ENCODE results near the gene CHST11. TPM values are rescaled to one million over a fixed set of nuclear protein-coding genes. Genes with fewer than 3 reads are reported as not detected.

CHST11 gene
- total and polyA plus RNA-seq, 9 of the 15 experiments (the other 6 are each of a cell fraction or from before 2014, with no cell fraction given), result 2.3 to 38.7 (median 15.0) TPM

DNA sequence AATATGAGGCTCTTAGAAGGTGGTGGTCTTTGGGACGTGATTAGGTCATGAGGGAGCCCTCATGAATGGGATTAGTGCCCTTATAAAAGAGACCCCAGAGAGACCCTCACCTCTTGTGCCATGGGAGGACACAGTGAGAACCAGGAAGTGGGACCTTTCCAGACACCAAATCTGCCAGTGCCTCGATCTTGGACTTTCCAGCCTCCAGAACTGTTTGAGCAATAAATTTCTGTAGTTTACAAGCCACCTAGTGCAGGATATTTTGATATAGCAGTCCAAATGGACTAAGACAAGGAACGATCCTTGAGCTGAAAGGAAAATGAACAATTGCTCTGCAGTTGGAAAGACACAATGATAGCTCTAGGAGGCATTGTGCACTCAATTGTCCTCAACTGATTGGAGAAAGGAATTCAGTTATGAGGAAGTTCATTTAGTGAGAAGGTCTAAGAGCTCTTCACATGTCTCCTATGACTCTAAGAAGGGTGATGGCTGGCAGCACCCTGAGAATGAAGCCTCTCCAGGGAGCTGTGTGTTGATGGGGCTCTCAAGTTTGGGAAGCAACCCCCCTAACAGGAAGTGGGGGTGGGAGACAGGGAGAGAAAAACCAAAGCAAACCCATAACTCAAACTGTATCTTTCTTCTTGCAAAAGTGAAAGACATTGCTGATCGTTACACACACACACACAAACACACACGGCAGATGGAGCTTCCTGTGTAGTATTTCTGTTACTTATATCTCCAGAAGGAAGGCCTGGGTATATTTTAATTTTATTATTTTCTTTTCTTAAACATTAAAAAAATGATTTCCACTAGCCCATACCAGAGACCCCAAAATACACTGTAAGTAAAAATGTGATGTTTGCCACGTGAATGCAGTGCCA, 21.0 kb downstream of the CHST11 start:
- CTCF ChIA-PET (ENCODE audit: low intra/inter-chr PET ratio), result no interaction called here
- in situ Hi-C loops (cut with MboI), result no loop called here
- FAIRE-seq (peak; percentile 64), DNase-seq (ENCODE audit: extremely low read depth in 1 of 4, low spot score in 3 of 4) (no peak), ATAC-seq (peak; percentile 53)
- POLR2A ChIA-PET, result interaction anchor here (0.6 to 2.7 kb wide), 8 partner anchors 9 to 66 kb away, joined by 3 to 13 read pairs (median 4); partner anchors contain the start of gene CHST11
- Histone ChIP-seq H3K27me3 (ENCODE audit: control insufficient read depth in 2 of 2, insufficient read depth in 2 of 2, low read length in 2 of 2) (no peaks in the 10 kb centered on the region), H3K4me1 (replicated peaks in 1 of 2; ENCODE audit: control insufficient read depth in 2 of 2, insufficient read depth in 2 of 2, low read length in 2 of 2) (peaks cover 10 to 38% of the 10 kb centered on the region in 2 experiments), H2AFZ (ENCODE audit: low read depth, low read length) (peak overlapping the region; percentile 66), H3K9me3 (replicated peaks; ENCODE audit: control insufficient read depth, insufficient read depth, low read depth, low read length) (no peaks in the 10 kb centered on the region), H3K4me2 (ENCODE audit: insufficient read depth, low read length) (peak overlapping the region; percentile 67), H3K36me3 (ENCODE audit: control insufficient read depth, insufficient read depth, low read length) (peaks cover 12% of the 10 kb centered on the region; the same call in 2 of the 3 replicates), H3K79me2 (ENCODE audit: control insufficient read depth, insufficient read depth, low read length) (peaks cover 89% of the 10 kb centered on the region), H3K9ac (ENCODE audit: insufficient read depth in 1 of 2, low read depth in 2 of 2, low read length in 2 of 2) (peak overlapping the region; percentile 28 to 52; a peak in 3 of 4 replicates), H3K27ac (ENCODE audit: extremely low read depth, low read depth, low read length) (peak overlapping the region; percentile 68), H3K4me3 (no peak overlapping the region), H4K20me1 (replicated peaks; ENCODE audit: control insufficient read depth, insufficient read depth, low read length) (no peaks in the 10 kb centered on the region), H3K9me1 (ENCODE audit: control insufficient read depth, insufficient read depth, low read length) (no peaks in the 10 kb centered on the region)
- intact Hi-C loops (cut with micrococcal nuclease), result no loop called here
- 33% methylated on average over 6 of the region's 6 CpGs for WGBS (ENCODE audit: insufficient coverage, low coverage, missing lambda C conversion rate)
- BruUV-seq (replicated peaks), result no TSS peak
- TF ChIP-seq CTBP1 (IDR thresholded peaks at IDR 0.05; ENCODE audit: borderline replicate concordance) (peak; percentile 16; the same call in 1 of the 2 replicates), SMAD4 (CRISPR knock-in tag; conservative IDR thresholded peaks at IDR 0.05) (0 out of 2 replicates have a peak, but pooled peaks have one; percentile 13), BRF1 (IDR thresholded peaks at IDR 0.05; ENCODE audit: borderline replicate concordance, extremely low read depth, insufficient read length) (no peak), L3MBTL2 (IDR thresholded peaks at IDR 0.05) (peak; percentile 46; the same call in 1 of the 2 replicates), ZNF445 (CRISPR knock-in tag; IDR thresholded peaks at IDR 0.05; ENCODE audit: low read depth) (no peak), NFRKB (IDR thresholded peaks at IDR 0.05; ENCODE audit: low read depth) (no peak)
- TF ChIP-seq, protein P1, sequence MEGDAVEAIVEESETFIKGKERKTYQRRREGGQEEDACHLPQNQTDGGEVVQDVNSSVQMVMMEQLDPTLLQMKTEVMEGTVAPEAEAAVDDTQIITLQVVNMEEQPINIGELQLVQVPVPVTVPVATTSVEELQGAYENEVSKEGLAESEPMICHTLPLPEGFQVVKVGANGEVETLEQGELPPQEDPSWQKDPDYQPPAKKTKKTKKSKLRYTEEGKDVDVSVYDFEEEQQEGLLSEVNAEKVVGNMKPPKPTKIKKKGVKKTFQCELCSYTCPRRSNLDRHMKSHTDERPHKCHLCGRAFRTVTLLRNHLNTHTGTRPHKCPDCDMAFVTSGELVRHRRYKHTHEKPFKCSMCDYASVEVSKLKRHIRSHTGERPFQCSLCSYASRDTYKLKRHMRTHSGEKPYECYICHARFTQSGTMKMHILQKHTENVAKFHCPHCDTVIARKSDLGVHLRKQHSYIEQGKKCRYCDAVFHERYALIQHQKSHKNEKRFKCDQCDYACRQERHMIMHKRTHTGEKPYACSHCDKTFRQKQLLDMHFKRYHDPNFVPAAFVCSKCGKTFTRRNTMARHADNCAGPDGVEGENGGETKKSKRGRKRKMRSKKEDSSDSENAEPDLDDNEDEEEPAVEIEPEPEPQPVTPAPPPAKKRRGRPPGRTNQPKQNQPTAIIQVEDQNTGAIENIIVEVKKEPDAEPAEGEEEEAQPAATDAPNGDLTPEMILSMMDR (IDR thresholded peaks at IDR 0.05 in 2 of 3, conservative IDR thresholded peaks at IDR 0.05 in 1 of 3; ENCODE audit: insufficient read depth in 2 of 3, low read depth in 1 of 3, low read length in 3 of 3), result peak in 1 of 3 experiments; percentile 32; a peak in 2 of 6 replicates
- TF ChIP-seq, protein P2, sequence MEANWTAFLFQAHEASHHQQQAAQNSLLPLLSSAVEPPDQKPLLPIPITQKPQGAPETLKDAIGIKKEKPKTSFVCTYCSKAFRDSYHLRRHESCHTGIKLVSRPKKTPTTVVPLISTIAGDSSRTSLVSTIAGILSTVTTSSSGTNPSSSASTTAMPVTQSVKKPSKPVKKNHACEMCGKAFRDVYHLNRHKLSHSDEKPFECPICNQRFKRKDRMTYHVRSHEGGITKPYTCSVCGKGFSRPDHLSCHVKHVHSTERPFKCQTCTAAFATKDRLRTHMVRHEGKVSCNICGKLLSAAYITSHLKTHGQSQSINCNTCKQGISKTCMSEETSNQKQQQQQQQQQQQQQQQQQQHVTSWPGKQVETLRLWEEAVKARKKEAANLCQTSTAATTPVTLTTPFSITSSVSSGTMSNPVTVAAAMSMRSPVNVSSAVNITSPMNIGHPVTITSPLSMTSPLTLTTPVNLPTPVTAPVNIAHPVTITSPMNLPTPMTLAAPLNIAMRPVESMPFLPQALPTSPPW (CRISPR knock-in tag; IDR thresholded peaks at IDR 0.05), result peak; percentile 13; the same call in 1 of the 2 replicates
